BLaER1 treated with 17β-estradiol and CSF1 and Interleukin-3, amounts not matched to agents 10 nM and 100 nM (cell line): ENCODE measurements around the gene USP16.
"Not testable (repeated sequence)": the region's sequence is repeated elsewhere in the genome, so short reads cannot be mapped to it uniquely, and the experiment has no call there.

ENCODE experiments used
- H3K27ac ChIP-seq, 11 experiments: shearing (Covaris generic); formaldehyde crosslinking; 2 replicates each; pipeline ENCODE4 v1.8.1; 2022
- H3K27me3 ChIP-seq, 11 experiments: shearing (Covaris generic); formaldehyde crosslinking; 2 replicates each; pipeline ENCODE4 v1.8.1; 2022
- H3K36me3 ChIP-seq, 11 experiments: shearing (Covaris generic); formaldehyde crosslinking; 2 replicates each; pipeline ENCODE4 v1.8.1; 2022
- H3K4me1 ChIP-seq, 10 experiments: shearing (Covaris generic); formaldehyde crosslinking; 2 replicates each; pipeline ENCODE4 v1.8.1; 2022
- H3K4me2 ChIP-seq, 11 experiments: shearing (Covaris generic); formaldehyde crosslinking; 2 replicates each; pipeline ENCODE4 v1.8.1; 2022
- H3K4me3 ChIP-seq, 10 experiments: shearing (Covaris generic); formaldehyde crosslinking; 2 replicates each; pipeline ENCODE4 v1.8.1; 2022
- H3K9ac ChIP-seq, 11 experiments: shearing (Covaris generic); formaldehyde crosslinking; 2 replicates each; pipeline ENCODE4 v1.8.1; 2022
- H3K9me3 ChIP-seq, 11 experiments: shearing (Covaris generic); formaldehyde crosslinking; replicated peaks in 1 of 11; 2 replicates each; pipeline ENCODE4 v1.8.1; 2022
- H4K20me1 ChIP-seq, 11 experiments: shearing (Covaris generic); formaldehyde crosslinking; 2 replicates each; pipeline ENCODE4 v1.8.1; 2022
- Cebpa-rat ChIP-seq, 11 experiments: shearing (Covaris generic); IDR thresholded peaks; 2 replicates each; pipeline ENCODE4 v1.8.1; 2022

The USP16 gene

GRCh38 chr21:29024474-29025327 is at the start of gene USP16:
TSS of gene USP16 (plus strand) at chr21:29024668. CDS start at chr21:29027914, 3,246 bp downstream.
- Histone ChIP-seq H3K9ac (peak within 1 kb of the TSS; percentile 88 to 99 (median 97)), H4K20me1 (peaks cover 0 to 44% (median 3%) of the 10 kb centered on the region in 11 experiments; a peak in 10 of 22 replicates), H3K4me3 (peak within 1 kb of the TSS; percentile 70 to 87 (median 75)), H3K4me1 (peaks cover 20 to 34% (median 26%) of the 10 kb centered on the region in 10 experiments), H3K27me3 (no peaks in the 10 kb centered on the region), H3K9me3 (no peaks in the 10 kb centered on the region), H3K36me3 (peaks cover 17 to 26% (median 18%) of the 10 kb centered on the region in 11 experiments), H3K27ac (peak within 1 kb of the TSS; percentile 92 to 99 (median 98)), H3K4me2 (peak within 1 kb of the TSS; percentile 77 to 95 (median 84))
- no peak for TF ChIP-seq Cebpa-rat (IDR thresholded peaks at IDR 0.05)

- H3K27ac ChIP-seq: no peak overlapping the region
- H3K36me3 ChIP-seq: peaks cover 79 to 95% (median 88%) of the 10 kb centered on the region in 11 experiments
- H3K4me2 ChIP-seq: no peak overlapping the region
Measured at GRCh38 chr21:28975397-28975796, 49.1 kb upstream of the USP16 start.

GRCh38 chr21:28979092-28979491 is 45.4 kb upstream of the USP16 start:
- H3K36me3 ChIP-seq: peaks cover 91 to 98% (median 96%) of the 10 kb centered on the region in 11 experiments
- H3K27me3 ChIP-seq: no peaks in the 10 kb centered on the region
- no peak overlapping the region for H3K4me3 ChIP-seq
- H4K20me1 ChIP-seq: 0 out of 22 replicates have a peak, but pooled peaks cover 0 to 6% (median 0%) of the 10 kb centered on the region in 11 experiments
- H3K4me1 ChIP-seq: no peaks in the 10 kb centered on the region
- H3K27ac ChIP-seq: no peak overlapping the region
- no peak overlapping the region for H3K4me2 ChIP-seq
- H3K9me3 ChIP-seq: no peaks in the 10 kb centered on the region
- H3K9ac ChIP-seq: no peak overlapping the region
- no peak for TF ChIP-seq Cebpa-rat (IDR thresholded peaks at IDR 0.05)

More at GRCh38 chr21:28975397-28975796, 49.1 kb upstream of the USP16 start:
- Histone ChIP-seq H4K20me1 (0 out of 22 replicates have a peak, but pooled peaks cover 0 to 5% (median 0%) of the 10 kb centered on the region in 11 experiments), H3K9me3 (peaks cover 0 to 3% (median 0%) of the 10 kb centered on the region in 11 experiments; a peak in 3 of 22 replicates), H3K9ac (no peak overlapping the region), H3K27me3 (no peaks in the 10 kb centered on the region), H3K4me3 (no peak overlapping the region), H3K4me1 (no peaks in the 10 kb centered on the region)
- TF ChIP-seq Cebpa-rat (IDR thresholded peaks at IDR 0.05): no peak

- Histone ChIP-seq H3K4me3 (no peak overlapping the region), H3K27ac (no peak overlapping the region), H3K9ac (no peak overlapping the region), H3K4me2 (no peak overlapping the region), H3K27me3 (no peaks in the 10 kb centered on the region), H4K20me1 (peaks cover 0 to 10% (median 0%) of the 10 kb centered on the region in 11 experiments; a peak in 2 of 22 replicates), H3K9me3 (no peaks in the 10 kb centered on the region), H3K4me1 (no peaks in the 10 kb centered on the region), H3K36me3 (peaks cover 81 to 93% (median 87%) of the 10 kb centered on the region in 11 experiments)
- no peak for TF ChIP-seq Cebpa-rat (IDR thresholded peaks at IDR 0.05)
Measured at GRCh38 chr21:28982637-28983036, 41.8 kb upstream of the USP16 start.

GRCh38 chr21:28986677-28987076 is 37.8 kb upstream of the USP16 start:
- Histone ChIP-seq H3K9ac (no peak overlapping the region), H3K27ac (no peak overlapping the region), H3K27me3 (no peaks in the 10 kb centered on the region), H3K36me3 (peaks cover 48 to 68% (median 56%) of the 10 kb centered on the region in 11 experiments), H3K9me3 (no peaks in the 10 kb centered on the region), H3K4me1 (peaks cover 11 to 24% (median 15%) of the 10 kb centered on the region in 10 experiments), H3K4me3 (no peak overlapping the region), H3K4me2 (no peak overlapping the region), H4K20me1 (peaks cover 0 to 10% (median 0%) of the 10 kb centered on the region in 11 experiments; a peak in 5 of 22 replicates)
- TF ChIP-seq Cebpa-rat (IDR thresholded peaks at IDR 0.05): no peak

GRCh38 chr21:28988146-28988545 is 36.3 kb upstream of the USP16 start:
- H3K36me3 ChIP-seq: peaks cover 34 to 53% (median 41%) of the 10 kb centered on the region in 11 experiments; a peak in 21 of 22 replicates
- H3K27ac ChIP-seq, H3K4me3 ChIP-seq, H3K9ac ChIP-seq, H3K9me3 ChIP-seq, H3K27me3 ChIP-seq, H4K20me1 ChIP-seq, H3K4me2 ChIP-seq: not testable (repeated sequence)
- peaks cover 13 to 27% (median 20%) of the 10 kb centered on the region in 10 experiments for H3K4me1 ChIP-seq

- H3K9ac ChIP-seq: peak overlapping the region; percentile 80 to 88 (median 86)
- H3K4me3 ChIP-seq: peak overlapping the region; percentile 75 to 89 (median 81)
- no peak for TF ChIP-seq Cebpa-rat (IDR thresholded peaks at IDR 0.05)
- H4K20me1 ChIP-seq: peaks cover 0 to 3% (median 0%) of the 10 kb centered on the region in 11 experiments; a peak in 4 of 22 replicates
- peak overlapping the region; percentile 64 to 87 (median 79) for H3K27ac ChIP-seq
- H3K4me1 ChIP-seq: peaks cover 20 to 35% (median 27%) of the 10 kb centered on the region in 10 experiments
- no peaks in the 10 kb centered on the region for H3K9me3 ChIP-seq
- H3K36me3 ChIP-seq: peaks cover 0 to 17% (median 6%) of the 10 kb centered on the region in 11 experiments; a peak in 9 of 22 replicates
- peak overlapping the region; percentile 83 to 95 (median 89) for H3K4me2 ChIP-seq
- H3K27me3 ChIP-seq: no peaks in the 10 kb centered on the region
Measured at GRCh38 chr21:28991861-28992525, 32.5 kb upstream of the USP16 start.

- H3K9ac ChIP-seq: peak within 1 kb of the TSS; percentile 80 to 88 (median 86)
- peak within 1 kb of the TSS; percentile 75 to 89 (median 81) for H3K4me3 ChIP-seq
- peak within 1 kb of the TSS; percentile 83 to 95 (median 89) for H3K4me2 ChIP-seq
- no peaks in the 10 kb centered on the region for H3K27me3 ChIP-seq
- TF ChIP-seq Cebpa-rat (IDR thresholded peaks at IDR 0.05): peak in 2 of 11 experiments; percentile 28 to 69; a peak in 2 of 22 replicates
- peaks cover 0 to 3% (median 0%) of the 10 kb centered on the region in 11 experiments; a peak in 4 of 22 replicates for H4K20me1 ChIP-seq
- H3K9me3 ChIP-seq: no peaks in the 10 kb centered on the region
- H3K4me1 ChIP-seq: peaks cover 20 to 35% (median 27%) of the 10 kb centered on the region in 10 experiments
- H3K36me3 ChIP-seq: peaks cover 0 to 15% (median 6%) of the 10 kb centered on the region in 11 experiments; a peak in 7 of 22 replicates
- peak within 1 kb of the TSS; percentile 64 to 87 (median 79) for H3K27ac ChIP-seq
Measured at GRCh38 chr21:28992526-28993292, 31.8 kb upstream of the USP16 start, which contains the start of gene LTN1. TSS of gene LTN1 (minus strand) at chr21:28992877. CDS start at chr21:28992805, 72 bp downstream.
